Measurements from ENCODE around the gene ERN1. TPM values are rescaled to one million over a fixed set of nuclear protein-coding genes. Genes with fewer than 3 reads are reported as not detected.

The ERN1 gene
- total and polyA plus RNA-seq, 2 of the 13 experiments (the other 11 are each of a cell fraction or from before 2014, with no cell fraction given) = 6.0 to 12.7 TPM

GRCh38 chr17:64150237-64151015, 20.5 kb upstream of the ERN1 start (continued):
- TF ChIP-seq ZUFSP (CRISPR knock-in tag; IDR thresholded peaks at IDR 0.05; ENCODE audit: borderline replicate concordance) (no peak), ZNF354B (CRISPR knock-in tag; IDR thresholded peaks at IDR 0.05) (no peak), TFAP4 (IDR thresholded peaks at IDR 0.05; ENCODE audit: borderline replicate concordance, low read depth) (peak; percentile 91; the same call in 1 of the 2 replicates), ZBTB20 (CRISPR knock-in tag; IDR thresholded peaks at IDR 0.05; ENCODE audit: borderline replicate concordance, low read depth) (peak; percentile 82; the same call in 1 of the 2 replicates), SCMH1 (CRISPR knock-in tag; IDR thresholded peaks at IDR 0.05; ENCODE audit: borderline replicate concordance) (no peak), ZNF121 (CRISPR knock-in tag; IDR thresholded peaks at IDR 0.05) (peak; percentile 57; the same call in 1 of the 2 replicates), ZNF782 (CRISPR knock-in tag; IDR thresholded peaks at IDR 0.05; ENCODE audit: borderline replicate concordance) (peak; percentile 83; the same call in 1 of the 2 replicates), SKI (IDR thresholded peaks at IDR 0.05; ENCODE audit: partially characterized antibody) (peak; percentile 94), DZIP1 (CRISPR knock-in tag; IDR thresholded peaks at IDR 0.05) (no peak; the same call in 1 of the 2 replicates), ZKSCAN1 (IDR thresholded peaks at IDR 0.05; ENCODE audit: low read length) (no peak), PITX1 (CRISPR knock-in tag; IDR thresholded peaks at IDR 0.05) (peak; percentile 94), NKX3-1 (CRISPR knock-in tag; IDR thresholded peaks at IDR 0.05) (peak; percentile 90; the same call in 1 of the 2 replicates), JDP2 (CRISPR knock-in tag; IDR thresholded peaks at IDR 0.05; ENCODE audit: borderline replicate concordance) (no peak), MAFK (conservative IDR thresholded peaks at IDR 0.05 in 1 of 2, IDR thresholded peaks at IDR 0.05 in 1 of 2; ENCODE audit: low read length in 2 of 2) (no peak), TCF7 (IDR thresholded peaks at IDR 0.05; ENCODE audit: low read depth) (peak; percentile 76), SNRNP70 (IDR thresholded peaks at IDR 0.05; ENCODE audit: low read depth, low read length) (no peak), YEATS4 (CRISPR knock-in tag; IDR thresholded peaks at IDR 0.05; ENCODE audit: borderline replicate concordance) (peak; percentile 92), KLF15 (CRISPR knock-in tag; IDR thresholded peaks at IDR 0.05; ENCODE audit: borderline replicate concordance) (peak; percentile 74; the same call in 1 of the 2 replicates), NR3C1 (CRISPR knock-in tag; IDR thresholded peaks at IDR 0.05) (no peak), CEBPB (IDR thresholded peaks at IDR 0.05; ENCODE audit: borderline replicate concordance, low read depth, low read length) (peak; percentile 100), PLSCR1 (CRISPR knock-in tag; IDR thresholded peaks at IDR 0.05; ENCODE audit: borderline replicate concordance) (no peak), ZNF207 (IDR thresholded peaks at IDR 0.05; ENCODE audit: borderline replicate concordance) (no peak), ZNF616 (CRISPR knock-in tag; IDR thresholded peaks at IDR 0.05; ENCODE audit: low read depth) (no peak), ZBTB1 (CRISPR knock-in tag; IDR thresholded peaks at IDR 0.05; ENCODE audit: borderline replicate concordance) (no peak)

Measured in HepG2 (cell line).